Mesodermal cell (in vitro differentiated cells): ENCODE data around the gene WDR70.
"Not testable (repeated sequence)": the region's sequence is repeated elsewhere in the genome, so short reads cannot be mapped to it uniquely, and the experiment has no call there.

Experiments used
- H3K27ac ChIP-seq: 2 replicates; pipeline ENCODE4 v1.7.0; 2013; ENCODE audit warnings: mild to moderate bottlenecking, low read depth, low read length, moderate library complexity; ENCODE audit not compliant: severe bottlenecking
- H3K36me3 ChIP-seq: 2 replicates; pipeline ENCODE4 v1.7.1; 2013; ENCODE audit warnings: mild to moderate bottlenecking, low read length, moderate library complexity; ENCODE audit not compliant: control insufficient read depth, insufficient read depth
- H3K4me1 ChIP-seq: one replicate; pipeline ENCODE4 v1.7.1; 2013; ENCODE audit warnings: mild to moderate bottlenecking, low read length; ENCODE audit not compliant: insufficient read depth, control insufficient read depth, poor library complexity, severe bottlenecking
- H3K4me3 ChIP-seq: 2 replicates; pipeline ENCODE4 v1.7.0; 2013; ENCODE audit warnings: low read length, control low read depth, mild to moderate bottlenecking; ENCODE audit not compliant: insufficient read depth, poor library complexity, severe bottlenecking; ENCODE audit errors: extremely low read depth
- H3K9me3 ChIP-seq: 2 replicates; pipeline ENCODE4 v1.7.1; 2013; ENCODE audit warnings: mild to moderate bottlenecking, low read length, moderate library complexity; ENCODE audit not compliant: control insufficient read depth
- WGBS, 2 experiments: methylation state at CpG; one replicate each; pipeline ENCODE4 v1.1.5; 2013; ENCODE audit warnings: missing lambda C conversion rate in 2 of 2; ENCODE audit not compliant: insufficient coverage in 2 of 2; 5-methylcytosine and 5-hydroxymethylcytosine counted together

WDR70 gene

DNA sequence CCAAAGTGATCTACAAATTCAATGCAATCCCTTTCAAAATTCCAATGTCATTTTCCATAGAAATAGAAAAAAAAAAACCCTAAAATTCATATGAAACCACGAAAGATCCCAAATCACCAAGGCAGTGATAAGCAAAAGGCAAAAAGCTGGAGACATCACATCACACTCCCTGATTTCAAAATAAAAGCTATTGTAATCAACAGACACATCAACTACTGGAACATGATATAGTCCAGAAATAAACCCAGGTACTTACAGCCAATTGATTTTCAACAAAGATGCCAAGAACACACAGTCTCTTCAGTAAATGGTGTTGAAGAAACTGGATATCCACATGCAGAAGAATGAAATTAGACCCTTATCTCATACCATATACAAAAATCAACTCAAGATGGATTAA lies 224.0 kb downstream of the WDR70 start:
- Histone ChIP-seq H3K27ac (no peak overlapping the region), H3K36me3 (no peaks in the 10 kb centered on the region), H3K4me1 (no peaks in the 10 kb centered on the region), H3K4me3 (no peak overlapping the region), H3K9me3 (peaks cover 9% of the 10 kb centered on the region)
- 89% methylated on average over 1 of the region's 1 CpG; no CpG with 5 or more reads in 1 of the 2 experiments for WGBS, 2 experiments

DNA sequence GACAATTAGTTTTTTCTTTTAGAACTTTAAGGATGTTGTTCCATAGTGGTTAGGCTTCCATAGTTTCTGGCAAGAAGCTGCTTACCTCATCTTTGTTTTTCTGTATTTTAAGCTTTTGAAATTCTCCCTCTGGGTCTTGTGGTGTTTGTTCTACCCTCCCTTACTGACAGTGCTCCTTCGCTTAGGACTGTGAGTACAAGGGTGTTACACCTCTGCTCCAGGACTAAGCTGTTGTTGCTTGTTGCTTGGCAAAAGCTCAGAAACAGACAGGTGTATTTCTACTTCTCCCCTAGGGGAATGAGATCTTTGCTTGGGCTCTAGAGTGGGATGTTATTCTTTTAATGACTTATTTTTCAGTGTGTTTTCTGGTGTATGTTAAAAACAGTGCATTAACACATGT lies 225.2 kb downstream of the WDR70 start:
- 80 to 100% methylated on average over 1 of the region's 1 CpG for WGBS, 2 experiments
- no peak overlapping the region for H3K4me3 ChIP-seq
- no peak overlapping the region for H3K27ac ChIP-seq
- peaks cover 9% of the 10 kb centered on the region for H3K9me3 ChIP-seq
- H3K4me1 ChIP-seq = no peaks in the 10 kb centered on the region
- no peaks in the 10 kb centered on the region for H3K36me3 ChIP-seq

- Histone ChIP-seq H3K4me3 (no peak overlapping the region), H3K36me3 (no peaks in the 10 kb centered on the region), H3K9me3 (peaks cover 4% of the 10 kb centered on the region), H3K4me1 (no peaks in the 10 kb centered on the region), H3K27ac (no peak overlapping the region)
- no CpG with 5 or more reads among the region's 1 CpG for WGBS, 2 experiments
Observed at GRCh38 chr5:37606148-37606547, 227.0 kb downstream of the WDR70 start.

DNA sequence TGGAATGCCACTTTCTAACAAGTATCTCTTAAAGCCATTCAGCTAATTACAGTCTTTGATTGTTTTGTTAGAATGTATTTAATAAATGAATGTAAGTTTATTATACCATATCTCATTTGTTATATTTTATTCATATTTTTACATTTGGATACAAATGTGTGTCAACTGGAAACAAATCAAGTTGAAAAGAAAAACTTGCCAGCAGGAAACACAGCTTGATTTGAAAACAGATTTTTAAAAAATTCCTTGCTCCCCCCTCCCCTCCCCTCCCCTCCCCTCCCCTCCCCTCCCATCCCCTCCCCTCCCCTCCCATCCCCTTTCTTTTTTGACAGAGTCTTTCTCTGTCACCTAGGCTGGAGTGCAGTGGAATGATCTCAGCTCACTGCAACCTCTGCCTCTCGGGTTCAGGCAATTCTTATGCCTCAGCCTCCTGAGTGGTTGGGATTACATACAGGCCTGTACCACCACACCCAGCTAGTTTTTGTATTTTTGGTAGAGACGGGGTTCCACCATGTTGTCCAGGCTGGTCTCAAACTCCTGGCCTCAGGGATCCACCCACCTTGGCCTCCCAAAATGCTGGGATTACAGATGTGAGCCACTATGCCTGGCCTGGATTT lies 227.6 kb downstream of the WDR70 start:
- Histone ChIP-seq H3K36me3 (no peaks in the 10 kb centered on the region), H3K4me3 (no peak overlapping the region), H3K27ac (no peak overlapping the region), H3K9me3 (no peaks in the 10 kb centered on the region), H3K4me1 (no peaks in the 10 kb centered on the region)
- WGBS, 2 experiments = 70 to 100% methylated on average over 1 to 2 of the region's 2 CpGs

DNA sequence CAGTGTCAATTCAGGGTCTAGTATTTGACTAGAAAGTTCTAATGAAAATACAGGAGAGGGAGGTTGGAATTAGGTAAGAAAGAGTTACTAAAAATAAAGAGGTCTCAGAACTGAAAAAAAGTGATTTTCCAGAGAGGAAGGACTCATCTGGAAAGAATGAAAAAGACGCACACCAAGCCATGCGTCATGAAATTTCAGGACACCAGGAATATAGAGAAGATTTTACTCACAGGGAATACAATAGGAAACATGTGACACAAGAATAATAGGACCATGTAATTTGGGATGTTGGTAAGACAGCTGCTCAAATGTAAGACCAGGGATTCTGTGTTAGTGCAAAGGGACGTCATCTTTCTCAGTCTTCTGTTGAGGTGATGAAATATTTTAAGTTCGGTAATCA lies 236.1 kb downstream of the WDR70 start:
- Histone ChIP-seq H3K4me1 (peaks cover 3% of the 10 kb centered on the region), H3K36me3 (no peaks in the 10 kb centered on the region), H3K27ac (no peak overlapping the region), H3K9me3 (no peaks in the 10 kb centered on the region), H3K4me3 (no peak overlapping the region)
- 89 to 100% methylated on average over 2 to 3 of the region's 4 CpGs for WGBS, 2 experiments

GRCh38 chr5:37619353-37619752 lies 240.2 kb downstream of the WDR70 start:
- Histone ChIP-seq H3K27ac (no peak overlapping the region), H3K4me3 (no peak overlapping the region), H3K9me3 (no peaks in the 10 kb centered on the region), H3K36me3 (no peaks in the 10 kb centered on the region), H3K4me1 (peaks cover 3% of the 10 kb centered on the region)

- not testable (repeated sequence) for H3K9me3 ChIP-seq, H3K4me1 ChIP-seq, H3K36me3 ChIP-seq, H3K27ac ChIP-seq, H3K4me3 ChIP-seq
- no CpG with 5 or more reads among the region's 2 CpGs for WGBS, 2 experiments
Observed at GRCh38 chr5:37622354-37622753, 243.2 kb downstream of the WDR70 start.

GRCh38 chr5:37626266-37626665 lies 247.1 kb downstream of the WDR70 start:
- peaks cover 8% of the 10 kb centered on the region for H3K9me3 ChIP-seq
- H3K4me3 ChIP-seq = no peak overlapping the region
- WGBS, 2 experiments = no CpG with 5 or more reads among the region's 3 CpGs
- H3K36me3 ChIP-seq = no peaks in the 10 kb centered on the region
- H3K27ac ChIP-seq = no peak overlapping the region
- H3K4me1 ChIP-seq = no peaks in the 10 kb centered on the region

DNA sequence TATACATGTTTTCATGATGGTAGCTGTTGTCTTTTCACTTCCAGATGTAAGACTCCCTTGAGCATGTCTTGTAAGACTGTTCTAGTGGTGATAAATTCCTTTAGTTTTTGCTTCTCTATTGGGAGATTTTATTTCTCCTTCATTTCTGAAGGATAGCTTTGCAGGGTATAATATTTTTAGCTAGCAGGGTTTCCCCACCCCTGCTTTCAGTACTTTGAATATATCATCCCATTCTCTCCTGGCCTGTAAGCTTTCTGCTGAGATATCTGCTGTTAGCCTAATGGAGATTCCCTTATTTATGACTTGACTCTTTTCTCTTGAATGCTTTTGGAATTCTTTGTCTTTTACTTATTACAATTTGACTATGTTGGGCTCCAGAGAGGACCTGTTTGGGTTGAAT lies 249.8 kb downstream of the WDR70 start:
- no peaks in the 10 kb centered on the region for H3K4me1 ChIP-seq
- no peaks in the 10 kb centered on the region for H3K36me3 ChIP-seq
- H3K9me3 ChIP-seq = peaks cover 8% of the 10 kb centered on the region
- no peak overlapping the region for H3K4me3 ChIP-seq
- no peak overlapping the region for H3K27ac ChIP-seq

DNA sequence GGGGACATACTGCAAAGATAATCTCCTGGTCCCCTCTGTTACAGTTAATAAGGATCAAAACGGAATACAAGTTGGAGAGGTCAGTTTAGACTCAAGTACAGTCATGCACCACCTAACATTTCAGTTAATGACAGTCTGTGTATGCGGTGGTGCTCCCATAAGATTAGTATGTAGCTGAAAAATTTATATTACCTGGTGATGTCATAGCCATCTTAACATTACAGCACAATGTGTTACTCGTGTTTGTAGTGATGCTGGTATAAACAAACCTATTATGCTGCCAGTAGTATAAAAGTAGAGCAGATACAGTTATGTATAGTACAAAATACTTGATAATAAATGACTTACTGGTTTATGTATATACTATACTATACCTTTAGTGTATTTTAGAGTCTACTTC lies 252.8 kb downstream of the WDR70 start:
- no peak overlapping the region for H3K27ac ChIP-seq
- H3K4me1 ChIP-seq = no peaks in the 10 kb centered on the region
- WGBS, 2 experiments = no CpG with 5 or more reads among the region's 3 CpGs
- no peak overlapping the region for H3K4me3 ChIP-seq
- peaks cover 8% of the 10 kb centered on the region for H3K9me3 ChIP-seq
- no peaks in the 10 kb centered on the region for H3K36me3 ChIP-seq

GRCh38 chr5:37637165-37637845 lies 258.2 kb downstream of the WDR70 start:
- Histone ChIP-seq H3K4me1 (no peaks in the 10 kb centered on the region), H3K9me3 (no peaks in the 10 kb centered on the region), H3K36me3 (no peaks in the 10 kb centered on the region), H3K4me3 (no peak overlapping the region), H3K27ac (no peak overlapping the region)
- 100% methylated on average over 3 to 4 of the region's 7 CpGs for WGBS, 2 experiments
